Tibial nerve (tissue), 4 donors: ENCODE measurements around the gene SUMO3.

ENCODE experiments used
- EP300 ChIP-seq, 2 donors: sonication (generic); formaldehyde crosslinking; IDR thresholded peaks; one replicate each; pipeline ENCODE4 v1.6.1; 2017; ENCODE audit warnings: antibody characterized with exemption in 2 of 2, mild to moderate bottlenecking in 1 of 2
- POLR2A ChIP-seq, 2 donors: fragments of 450-650 bp; IDR thresholded peaks; one replicate each; pipeline ENCODE4 v1.6.1; 2017; ENCODE audit warnings: antibody characterized with exemption in 2 of 2, mild to moderate bottlenecking in 2 of 2, moderate library complexity in 2 of 2
- TF ChIP-seq, protein P1 (sequence below), 5 experiments: fragments of 200-600 bp in 3 of 5; fragments of 450-650 bp in 2 of 5; sonication (generic) in 3 of 5; IDR thresholded peaks; one replicate each; pipeline ENCODE4 v1.5.1; 2016 to 2019; ENCODE audit warnings: antibody characterized with exemption in 5 of 5, mild to moderate bottlenecking in 3 of 5, moderate library complexity in 2 of 5

DNA sequence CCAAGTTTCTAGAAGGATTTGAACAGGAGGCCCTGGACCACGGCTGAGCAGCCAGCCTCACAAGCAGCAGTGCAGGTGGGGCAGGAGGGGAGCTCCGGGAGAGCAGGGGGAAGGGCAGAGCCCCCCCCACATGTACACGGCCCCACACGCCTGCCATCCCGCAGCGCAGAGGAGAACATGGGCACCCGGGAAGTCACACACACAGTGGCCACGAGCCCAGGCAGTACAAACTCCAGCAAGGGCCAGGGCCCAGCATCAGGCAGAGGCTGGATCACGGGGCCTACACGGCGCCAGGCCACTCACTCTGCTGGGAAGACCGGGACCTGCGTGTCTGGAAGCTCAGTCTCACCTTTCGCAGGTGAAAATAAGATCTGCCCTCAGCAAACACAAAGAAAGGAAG lies 5.2 kb downstream of the SUMO3 start:
- TF ChIP-seq, protein P1, sequence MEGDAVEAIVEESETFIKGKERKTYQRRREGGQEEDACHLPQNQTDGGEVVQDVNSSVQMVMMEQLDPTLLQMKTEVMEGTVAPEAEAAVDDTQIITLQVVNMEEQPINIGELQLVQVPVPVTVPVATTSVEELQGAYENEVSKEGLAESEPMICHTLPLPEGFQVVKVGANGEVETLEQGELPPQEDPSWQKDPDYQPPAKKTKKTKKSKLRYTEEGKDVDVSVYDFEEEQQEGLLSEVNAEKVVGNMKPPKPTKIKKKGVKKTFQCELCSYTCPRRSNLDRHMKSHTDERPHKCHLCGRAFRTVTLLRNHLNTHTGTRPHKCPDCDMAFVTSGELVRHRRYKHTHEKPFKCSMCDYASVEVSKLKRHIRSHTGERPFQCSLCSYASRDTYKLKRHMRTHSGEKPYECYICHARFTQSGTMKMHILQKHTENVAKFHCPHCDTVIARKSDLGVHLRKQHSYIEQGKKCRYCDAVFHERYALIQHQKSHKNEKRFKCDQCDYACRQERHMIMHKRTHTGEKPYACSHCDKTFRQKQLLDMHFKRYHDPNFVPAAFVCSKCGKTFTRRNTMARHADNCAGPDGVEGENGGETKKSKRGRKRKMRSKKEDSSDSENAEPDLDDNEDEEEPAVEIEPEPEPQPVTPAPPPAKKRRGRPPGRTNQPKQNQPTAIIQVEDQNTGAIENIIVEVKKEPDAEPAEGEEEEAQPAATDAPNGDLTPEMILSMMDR (IDR thresholded peaks at IDR 0.05) = no peak
- TF ChIP-seq EP300 (IDR thresholded peaks at IDR 0.05) = no peak
- TF ChIP-seq POLR2A (IDR thresholded peaks at IDR 0.05) = no peak
